Sigmoid colon (tissue), 7 donors: ENCODE results near the gene BOLA3. TPM values are rescaled to one million over a fixed set of nuclear protein-coding genes. Genes with fewer than 3 reads are reported as not detected.

ENCODE experiments used
- DNase-seq: peaks from one replicate; pipeline ENCODE4 v3.0.0-alpha.2; 2019
- H3K27ac ChIP-seq, 4 donors: fragments of 200-600 bp; sonication (generic); one replicate each; pipeline ENCODE4 v1.5.1; 2016 to 2019; ENCODE audit warnings: mild to moderate bottlenecking in 1 of 4
- H3K27me3 ChIP-seq, 3 donors: fragments of 200-600 bp; sonication (generic); one replicate each; pipeline ENCODE4 v1.5.1; 2019; ENCODE audit warnings: mild to moderate bottlenecking in 1 of 3
- H3K36me3 ChIP-seq, 4 donors: fragments of 200-600 bp; sonication (generic); one replicate each; pipeline ENCODE4 v1.5.1; 2016 to 2019
- H3K4me1 ChIP-seq, 4 donors: fragments of 200-600 bp; sonication (generic); one replicate each; pipeline ENCODE4 v1.5.1; 2017 to 2019
- H3K4me3 ChIP-seq, 4 donors: fragments of 200-600 bp; sonication (generic); one replicate each; pipeline ENCODE4 v1.5.1; 2017 to 2019; ENCODE audit warnings: mild to moderate bottlenecking in 2 of 4, moderate library complexity in 1 of 4
- H3K9me3 ChIP-seq, 4 donors: fragments of 200-600 bp in 3 of 4; sonication (generic) in 3 of 4; one replicate each; pipeline versions ENCODE4 v1.5.1 to v1.6.1; 2013 to 2019
- EP300 ChIP-seq, 4 donors: sonication (generic); formaldehyde crosslinking; IDR thresholded peaks; one replicate each; pipeline ENCODE4 v1.6.1; 2017; ENCODE audit warnings: antibody characterized with exemption in 4 of 4
- POLR2A ChIP-seq, 2 donors: fragments of 450-650 bp; IDR thresholded peaks; one replicate each; pipeline ENCODE4 v1.6.1; 2016; ENCODE audit warnings: antibody characterized with exemption in 2 of 2, mild to moderate bottlenecking in 2 of 2, moderate library complexity in 2 of 2
- POLR2AphosphoS5 ChIP-seq, 4 donors: sonication (generic); formaldehyde crosslinking; IDR thresholded peaks; one replicate each; pipeline ENCODE4 v1.6.1; 2017; ENCODE audit warnings: antibody characterized with exemption in 4 of 4
- WGBS, 2 donors: extraction: QIAGEN DNeasy Blood & Tissue Kit; methylation state at CpG; one replicate each; pipeline ENCODE4 v1.1.7; 2013; 5-methylcytosine and 5-hydroxymethylcytosine counted together
- intact Hi-C: fragments of 100-400 bp; cut with DNase I; formaldehyde crosslinking; loops from one replicate; pipeline ENCODE4 v1.15.1; 2023
- polyA plus RNA-seq, 3 donors: library from polyadenylated mRNA; stranded (reverse); fragments of 200-250 nt; gene quantifications; one replicate each; pipeline ENCODE4 v1.2.3, GENCODE V29; 2013
- total RNA-seq, 4 donors: library from RNA; depleted of rRNA; stranded (reverse); fragments of >200 nt; gene quantifications; one replicate each; pipeline ENCODE4 v1.1.0, GENCODE V29; 2016
- TF ChIP-seq, protein P1 (sequence below), 4 experiments: fragments of 450-650 bp in 3 of 4; fragments of 200-600 bp in 1 of 4; IDR thresholded peaks; one replicate each; pipeline ENCODE4 v1.5.1; 2016 to 2019; ENCODE audit warnings: antibody characterized with exemption in 4 of 4, mild to moderate bottlenecking in 3 of 4, moderate library complexity in 2 of 4
- donor health status: healthy with polysubstance abuse.
- donor health status: Bipolar disorder and iron deficiency.
- donor health status: healthy.

Gene BOLA3
- total RNA-seq (10 to 100 TPM; 26.1 to 44.4 (median 34.3) TPM), polyA plus RNA-seq (100 to 1,000 TPM in 2 of 3 donors, 10 to 100 TPM in 1; 47.9 to 131 (median 109) TPM)

- no peaks in the 10 kb centered on the region for H3K27me3 ChIP-seq
- intact Hi-C loops, result loop anchor here (1.0 to 2.0 kb wide), 2 partner anchors 28 to 31 kb away; partner anchors contain the start of gene MOB1A
- H3K4me3 ChIP-seq, result peak within 1 kb of the TSS; percentile 68 to 95 (median 84)
- no peaks in the 10 kb centered on the region for H3K9me3 ChIP-seq
- WGBS, 2 donors, result 2 to 9% methylated on average over 67 of the region's 67 CpGs
- peaks cover 0 to 25% (median 0%) of the 10 kb centered on the region in 4 donors for H3K36me3 ChIP-seq
- H3K27ac ChIP-seq, result peak within 1 kb of the TSS; percentile 76 to 83 (median 78)
- peak; percentile 91 for DNase-seq
- H3K4me1 ChIP-seq, result peaks cover 0 to 31% (median 23%) of the 10 kb centered on the region in 4 donors
- TF ChIP-seq, protein P1, sequence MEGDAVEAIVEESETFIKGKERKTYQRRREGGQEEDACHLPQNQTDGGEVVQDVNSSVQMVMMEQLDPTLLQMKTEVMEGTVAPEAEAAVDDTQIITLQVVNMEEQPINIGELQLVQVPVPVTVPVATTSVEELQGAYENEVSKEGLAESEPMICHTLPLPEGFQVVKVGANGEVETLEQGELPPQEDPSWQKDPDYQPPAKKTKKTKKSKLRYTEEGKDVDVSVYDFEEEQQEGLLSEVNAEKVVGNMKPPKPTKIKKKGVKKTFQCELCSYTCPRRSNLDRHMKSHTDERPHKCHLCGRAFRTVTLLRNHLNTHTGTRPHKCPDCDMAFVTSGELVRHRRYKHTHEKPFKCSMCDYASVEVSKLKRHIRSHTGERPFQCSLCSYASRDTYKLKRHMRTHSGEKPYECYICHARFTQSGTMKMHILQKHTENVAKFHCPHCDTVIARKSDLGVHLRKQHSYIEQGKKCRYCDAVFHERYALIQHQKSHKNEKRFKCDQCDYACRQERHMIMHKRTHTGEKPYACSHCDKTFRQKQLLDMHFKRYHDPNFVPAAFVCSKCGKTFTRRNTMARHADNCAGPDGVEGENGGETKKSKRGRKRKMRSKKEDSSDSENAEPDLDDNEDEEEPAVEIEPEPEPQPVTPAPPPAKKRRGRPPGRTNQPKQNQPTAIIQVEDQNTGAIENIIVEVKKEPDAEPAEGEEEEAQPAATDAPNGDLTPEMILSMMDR (IDR thresholded peaks at IDR 0.05), result peak in 1 of 4 experiments; percentile 65
- TF ChIP-seq POLR2AphosphoS5 (IDR thresholded peaks at IDR 0.05) (peak in 1 of 4 donors; percentile 35), POLR2A (IDR thresholded peaks at IDR 0.05) (no peak), EP300 (IDR thresholded peaks at IDR 0.05) (no peak)
These were observed at the start of gene BOLA3 for GRCh38 chr2:74147727-74148456. TSS of gene BOLA3 (minus strand) at chr2:74147912. CDS start at chr2:74147874, 38 bp downstream.

- Histone ChIP-seq H3K27me3 (no peaks in the 10 kb centered on the region), H3K4me3 (no peak overlapping the region), H3K27ac (no peak overlapping the region), H3K36me3 (no peaks in the 10 kb centered on the region), H3K9me3 (no peaks in the 10 kb centered on the region), H3K4me1 (peaks cover 0 to 17% (median 12%) of the 10 kb centered on the region in 4 donors)
- intact Hi-C loops, result no loop called here
- 67 to 77% methylated on average over 4 of the region's 4 CpGs for WGBS, 2 donors
- DNase-seq, result no peak
- TF ChIP-seq POLR2A (IDR thresholded peaks at IDR 0.05) (no peak), POLR2AphosphoS5 (IDR thresholded peaks at IDR 0.05) (no peak), EP300 (IDR thresholded peaks at IDR 0.05) (no peak)
- TF ChIP-seq, protein P1 (IDR thresholded peaks at IDR 0.05), result no peak
These were observed 49.3 kb upstream of the BOLA3 start for GRCh38 chr2:74197049-74197448.

GRCh38 chr2:74194799-74195198 lies 47.1 kb upstream of the BOLA3 start:
- H3K9me3 ChIP-seq, result no peaks in the 10 kb centered on the region
- no peaks in the 10 kb centered on the region for H3K27me3 ChIP-seq
- no peak for TF ChIP-seq EP300 (IDR thresholded peaks at IDR 0.05)
- 19 to 72% methylated on average over 1 of the region's 1 CpG for WGBS, 2 donors
- H3K27ac ChIP-seq, result no peak overlapping the region
- H3K4me3 ChIP-seq, result no peak overlapping the region
- intact Hi-C loops, result no loop called here
- no peaks in the 10 kb centered on the region for H3K36me3 ChIP-seq
- H3K4me1 ChIP-seq, result peaks cover 0 to 12% (median 9%) of the 10 kb centered on the region in 4 donors
- no peak for DNase-seq

DNA sequence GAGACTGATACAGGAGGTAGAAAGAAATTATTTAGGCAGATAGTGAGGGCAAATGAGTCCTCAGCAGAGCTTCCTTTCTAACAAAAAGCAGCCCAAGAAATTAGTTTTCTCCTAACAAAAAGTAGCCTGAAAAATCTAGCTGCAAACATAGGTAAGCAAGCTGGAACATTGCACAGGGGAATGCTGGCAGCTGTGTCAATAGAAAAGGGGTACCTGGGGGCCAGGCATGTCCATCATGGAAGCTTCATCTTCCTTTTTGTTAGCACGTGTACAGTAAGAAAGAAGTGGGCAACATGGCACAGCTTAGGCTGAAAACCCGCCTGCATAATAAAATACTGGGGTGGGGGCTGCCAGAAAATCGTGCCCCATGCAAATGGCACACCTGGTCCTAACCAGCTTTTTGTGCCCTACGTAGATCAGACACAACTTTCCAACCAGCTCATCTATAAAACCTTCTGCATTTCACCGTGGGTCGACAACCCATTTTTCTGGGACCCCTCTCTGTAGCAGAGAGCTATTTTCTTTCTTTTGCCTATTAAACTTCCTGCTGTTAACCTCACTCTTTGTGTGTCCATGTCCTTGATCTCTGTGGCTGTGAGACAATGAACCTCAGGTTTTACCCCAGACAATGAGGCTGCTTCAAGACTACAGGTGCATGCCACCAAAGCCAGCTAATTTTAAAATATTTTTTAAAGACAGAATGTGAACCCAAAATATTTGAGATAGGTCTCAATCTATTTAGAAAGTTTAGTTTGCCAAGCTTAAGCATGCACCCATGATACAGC lies 44.1 kb upstream of the BOLA3 start:
- no peaks in the 10 kb centered on the region for H3K4me1 ChIP-seq
- no peaks in the 10 kb centered on the region for H3K27me3 ChIP-seq
- H3K4me3 ChIP-seq, result no peak overlapping the region
- no peak for TF ChIP-seq EP300 (IDR thresholded peaks at IDR 0.05)
- no peak for TF ChIP-seq POLR2A (IDR thresholded peaks at IDR 0.05)
- TF ChIP-seq POLR2AphosphoS5 (IDR thresholded peaks at IDR 0.05), result no peak
- TF ChIP-seq, protein P1 (IDR thresholded peaks at IDR 0.05), result no peak
- H3K36me3 ChIP-seq, result no peaks in the 10 kb centered on the region
- H3K9me3 ChIP-seq, result no peaks in the 10 kb centered on the region
- intact Hi-C loops, result no loop called here
- no peak overlapping the region for H3K27ac ChIP-seq
- DNase-seq, result no peak
- WGBS, 2 donors, result 79 to 81% methylated on average over 6 of the region's 6 CpGs

DNA sequence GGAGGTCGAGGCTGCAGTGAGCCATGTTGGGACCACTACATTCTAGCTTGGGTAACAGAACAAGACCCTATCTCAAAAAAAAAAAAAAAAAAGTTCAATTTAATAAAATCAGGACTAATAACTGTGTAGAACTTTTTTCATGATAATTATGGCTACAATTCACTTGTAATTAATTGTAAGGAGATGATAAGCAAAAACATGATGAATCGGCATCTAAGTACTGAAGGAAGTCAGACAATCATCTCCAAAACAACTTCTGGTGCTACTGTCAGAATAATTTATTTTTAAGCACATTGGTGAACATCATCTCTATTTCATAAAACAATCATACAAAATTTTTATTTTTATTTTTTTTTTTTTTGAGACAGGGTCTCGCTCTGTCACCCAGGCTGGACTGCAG lies 41.0 kb upstream of the BOLA3 start:
- DNase-seq, result no peak
- H3K27ac ChIP-seq, result no peak overlapping the region
- no peak overlapping the region for H3K4me3 ChIP-seq
- H3K4me1 ChIP-seq, result no peaks in the 10 kb centered on the region
- 97% methylated on average over 3 of the region's 3 CpGs for WGBS, 2 donors
- no peak for TF ChIP-seq EP300 (IDR thresholded peaks at IDR 0.05)
- TF ChIP-seq POLR2AphosphoS5 (IDR thresholded peaks at IDR 0.05), result no peak
- TF ChIP-seq, protein P1 (IDR thresholded peaks at IDR 0.05), result no peak
- TF ChIP-seq POLR2A (IDR thresholded peaks at IDR 0.05), result no peak
- intact Hi-C loops, result no loop called here
- no peaks in the 10 kb centered on the region for H3K36me3 ChIP-seq
- H3K9me3 ChIP-seq, result no peaks in the 10 kb centered on the region
- H3K27me3 ChIP-seq, result no peaks in the 10 kb centered on the region
